NCI-H2171 treated with DMSO at 0.1 percent for 48 hours (cell line): ENCODE measurements around the gene TNFRSF4.
A peak's percentile ranks its signal among the peaks of the same experiment; 100 is the strongest.
"Not testable (repeated sequence)": the region's sequence is repeated elsewhere in the genome, so short reads cannot be mapped to it uniquely, and the experiment has no call there.

Source experiments
- DNase-seq: peaks from one replicate; lab custom pipeline; 2025; lab: John Stamatoyannopoulos, UW

The TNFRSF4 gene

GRCh38 chr1:1213345-1214265 lies at the start of gene TNFRSF4:
Gene TNFRSF4, minus strand, starts transcription at chr1:1214153. Its CDS starts 26 bp downstream, at chr1:1214127.
- no peak for DNase-seq

GRCh38 chr1:1262758-1263157 lies 48.8 kb upstream of the TNFRSF4 start:
- DNase-seq, result no peak

- no peak for DNase-seq
Observed at GRCh38 chr1:1262071-1262470, 48.1 kb upstream of the TNFRSF4 start.

- DNase-seq, result no peak
Observed at GRCh38 chr1:1260843-1261560, 47.0 kb upstream of the TNFRSF4 start.

- DNase-seq, result no peak
Observed at GRCh38 chr1:1259951-1260600, 46.1 kb upstream of the TNFRSF4 start.

- DNase-seq, result no peak
Observed at GRCh38 chr1:1259540-1259939, 45.6 kb upstream of the TNFRSF4 start.

- DNase-seq, result no peak
Observed at GRCh38 chr1:1259119-1259488, 45.2 kb upstream of the TNFRSF4 start.

- no peak for DNase-seq
Observed at GRCh38 chr1:1256956-1257871, 43.3 kb upstream of the TNFRSF4 start.

GRCh38 chr1:1255611-1256010 lies 41.7 kb upstream of the TNFRSF4 start:
- DNase-seq, result no peak

GRCh38 chr1:1255078-1255477 lies 41.1 kb upstream of the TNFRSF4 start:
- DNase-seq, result no peak

GRCh38 chr1:1254667-1254998 lies 40.7 kb upstream of the TNFRSF4 start:
- no peak for DNase-seq

GRCh38 chr1:1253972-1254666 lies 40.2 kb upstream of the TNFRSF4 start:
- no peak for DNase-seq

- no peak for DNase-seq
Observed at GRCh38 chr1:1253314-1253713, 39.4 kb upstream of the TNFRSF4 start.

GRCh38 chr1:1250786-1251284 lies 36.9 kb upstream of the TNFRSF4 start:
- DNase-seq, result peak; percentile 83

- DNase-seq, result not testable (repeated sequence)
Observed at GRCh38 chr1:1248009-1248913, 34.3 kb upstream of the TNFRSF4 start.

- no peak for DNase-seq
Observed at GRCh38 chr1:1247341-1247913, 33.5 kb upstream of the TNFRSF4 start.

- DNase-seq, result no peak
Observed at GRCh38 chr1:1246577-1247340, 32.8 kb upstream of the TNFRSF4 start, which contains the start of gene C1QTNF12. Gene C1QTNF12, minus strand, starts transcription at chr1:1246722. Its CDS starts 32 bp downstream, at chr1:1246690.

- DNase-seq, result no peak
Observed at GRCh38 chr1:1245817-1246576, 32.0 kb upstream of the TNFRSF4 start.
